Measurements from ENCODE around the gene AGFG2. TPM values are rescaled to one million over a fixed set of nuclear protein-coding genes. Genes with fewer than 3 reads are reported as not detected.
"Not testable (repeated sequence)": the region's sequence is repeated elsewhere in the genome, so short reads cannot be mapped to it uniquely, and the experiment has no call there.

The AGFG2 gene
- total RNA-seq, 2 experiments from 2014 or later, result 53.9 to 59.8 TPM

DNA sequence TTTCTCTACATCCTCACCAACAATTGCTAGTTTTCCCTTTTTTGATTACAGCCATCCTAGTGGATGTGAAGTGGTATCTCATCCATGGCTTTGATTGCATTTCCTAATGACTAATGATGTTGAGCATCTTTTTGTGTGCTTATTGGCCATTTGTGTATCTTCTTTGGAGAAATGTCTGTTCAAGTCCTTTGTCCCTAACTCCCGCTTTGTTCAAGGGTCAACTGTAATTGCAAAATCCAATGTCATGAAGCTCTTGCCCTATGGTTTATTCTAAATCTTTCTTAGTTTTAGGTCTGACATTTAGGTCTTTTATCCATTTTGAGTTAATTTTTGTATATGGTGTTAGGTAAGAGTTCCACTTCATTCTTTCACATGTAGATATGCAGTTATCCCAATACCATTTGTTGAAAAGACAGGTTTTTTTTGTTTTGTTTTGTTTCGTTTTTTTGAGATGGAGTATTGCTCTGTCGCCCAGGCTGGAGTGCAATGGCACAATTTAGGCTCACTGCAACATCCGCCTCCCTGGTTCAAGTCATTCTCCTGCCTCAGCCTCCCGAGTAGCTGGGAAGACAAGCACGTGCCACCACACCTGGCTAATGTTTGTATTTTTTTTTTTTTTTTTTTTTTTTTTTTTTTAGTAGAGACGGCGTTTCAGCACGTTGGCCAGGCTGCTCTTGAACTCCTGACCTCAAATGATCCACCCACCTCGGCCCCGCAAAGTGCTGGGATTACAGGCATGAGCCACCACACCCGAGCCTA, 10.7 kb upstream of the AGFG2 start:
- not testable (repeated sequence) for H3K27me3 Mint-ChIP-seq; DNase-seq; H3K4me3 Mint-ChIP-seq; H3K4me1 Mint-ChIP-seq; H3K9me3 Mint-ChIP-seq; H3K27ac Mint-ChIP-seq; H3K36me3 Mint-ChIP-seq (ENCODE audit: low read depth)
- ChIA-PET CTCF (interaction anchor here (1.8 kb wide), 1 partner anchor 31 kb away, joined by 12 read pairs; no protein-coding TSS in a partner anchor), POLR2A (interaction anchor here (1.5 kb wide), 1 partner anchor 11 kb away, joined by 5 read pairs; the partner anchor contains the start of gene AGFG2)

DNA sequence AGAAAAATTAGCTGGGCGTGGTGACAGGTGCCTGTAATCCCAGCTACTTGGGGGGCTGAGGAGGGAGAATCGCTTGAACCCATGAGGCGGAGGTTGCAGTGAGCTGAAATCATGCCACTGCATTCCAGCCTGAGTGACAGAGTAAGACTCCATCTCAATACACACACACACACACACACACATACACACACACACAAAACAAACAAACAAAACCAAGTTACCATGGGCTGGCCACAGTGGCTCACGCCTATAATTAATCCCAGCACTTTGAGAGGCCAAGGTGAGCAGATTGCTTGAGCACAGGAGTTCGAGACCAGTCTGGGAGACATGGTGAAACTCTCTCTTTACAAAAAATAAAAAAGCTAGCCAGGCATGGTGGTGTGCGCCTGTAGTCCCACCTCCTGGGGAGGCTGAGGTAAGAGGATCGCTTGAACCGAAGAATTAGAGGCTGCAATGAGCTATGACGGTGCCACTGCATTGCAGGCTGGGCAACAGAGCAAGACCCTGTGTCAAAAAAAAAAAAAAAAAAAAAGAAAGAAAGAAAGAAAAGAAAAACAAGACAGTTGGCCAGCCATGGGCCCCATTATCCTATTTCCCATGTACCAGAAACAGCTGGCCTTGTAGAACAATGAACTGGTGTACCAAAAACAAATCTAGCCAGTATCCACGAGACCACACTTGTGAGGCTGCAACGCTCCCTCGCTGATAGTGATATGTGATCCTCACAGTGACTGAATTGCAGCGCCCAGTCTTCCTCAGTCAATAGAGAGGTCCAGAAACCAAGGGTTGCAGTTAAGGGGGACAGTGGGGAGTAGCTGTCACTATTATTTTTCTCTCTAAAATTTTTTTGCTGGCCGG, 6.6 kb upstream of the AGFG2 start:
- peaks cover 8% of the 10 kb centered on the region for H3K4me1 Mint-ChIP-seq
- no peak overlapping the region for H3K27ac Mint-ChIP-seq
- no peaks in the 10 kb centered on the region for H3K27me3 Mint-ChIP-seq
- H3K4me3 Mint-ChIP-seq, result no peak overlapping the region
- DNase-seq, result no peak
- ChIA-PET POLR2A (interaction anchor here (1.3 kb wide), 1 partner anchor 17 kb away, joined by 3 read pairs; no protein-coding TSS in a partner anchor), CTCF (interaction anchor here (1.6 to 2.3 kb wide), 2 partner anchors 16 to 28 kb away, joined by 4 to 7 read pairs; no protein-coding TSS in a partner anchor)
- no peaks in the 10 kb centered on the region for H3K9me3 Mint-ChIP-seq
- H3K36me3 Mint-ChIP-seq (ENCODE audit: low read depth), result no peaks in the 10 kb centered on the region

DNA sequence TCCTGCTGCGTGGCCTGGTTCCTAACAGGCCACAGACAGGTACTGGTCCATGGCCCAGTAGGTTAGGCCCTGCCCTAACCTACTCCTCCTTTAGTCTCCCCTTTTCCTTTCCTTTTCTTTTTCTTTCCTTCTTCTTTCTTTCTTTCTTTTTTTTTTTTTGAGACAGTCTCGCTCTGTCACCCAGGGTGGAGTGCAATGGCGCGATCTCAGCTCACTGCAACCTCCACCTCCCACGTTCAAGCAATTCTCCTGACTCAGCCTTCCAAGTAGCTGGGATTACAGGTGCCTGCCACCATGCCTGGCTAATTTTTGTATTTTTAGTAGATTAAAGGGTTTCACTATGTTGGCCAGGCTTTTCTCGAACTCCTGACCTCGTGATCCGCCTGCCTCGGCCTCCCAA, 3.0 kb upstream of the AGFG2 start:
- H3K4me3 Mint-ChIP-seq; H3K36me3 Mint-ChIP-seq (ENCODE audit: low read depth); H3K27ac Mint-ChIP-seq; H3K9me3 Mint-ChIP-seq; H3K27me3 Mint-ChIP-seq; CTCF ChIA-PET; DNase-seq: not testable (repeated sequence)
- POLR2A ChIA-PET, result interaction anchor here (0.8 kb wide), 1 partner anchor 9 kb away, joined by 3 read pairs; no protein-coding TSS in a partner anchor
- peaks cover 21% of the 10 kb centered on the region for H3K4me1 Mint-ChIP-seq

DNA sequence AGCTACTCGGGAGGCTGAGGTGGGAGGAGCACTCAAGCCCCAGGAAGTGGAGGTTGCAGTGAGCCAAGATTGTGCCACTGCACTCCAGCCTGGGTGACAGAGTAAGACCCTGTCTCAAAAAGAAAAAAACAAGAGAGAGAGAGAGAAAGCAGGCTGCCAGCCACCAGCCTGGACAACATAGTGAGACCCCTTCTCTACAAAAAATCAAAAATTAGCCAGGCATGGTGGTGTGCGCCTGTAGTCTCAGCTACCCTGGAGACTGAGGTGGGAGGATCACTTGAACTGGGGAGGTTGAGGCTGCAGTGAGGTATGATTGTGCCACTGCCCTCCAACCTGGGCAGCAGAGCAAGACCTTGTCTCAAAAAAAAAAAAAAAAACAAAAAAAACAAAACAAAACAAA, 2.3 kb upstream of the AGFG2 start:
- CTCF ChIA-PET, POLR2A ChIA-PET, DNase-seq, H3K9me3 Mint-ChIP-seq, H3K27me3 Mint-ChIP-seq, H3K4me3 Mint-ChIP-seq, H3K27ac Mint-ChIP-seq: not testable (repeated sequence)
- H3K36me3 Mint-ChIP-seq (ENCODE audit: low read depth), result peaks cover 16% of the 10 kb centered on the region
- peaks cover 28% of the 10 kb centered on the region for H3K4me1 Mint-ChIP-seq

DNA sequence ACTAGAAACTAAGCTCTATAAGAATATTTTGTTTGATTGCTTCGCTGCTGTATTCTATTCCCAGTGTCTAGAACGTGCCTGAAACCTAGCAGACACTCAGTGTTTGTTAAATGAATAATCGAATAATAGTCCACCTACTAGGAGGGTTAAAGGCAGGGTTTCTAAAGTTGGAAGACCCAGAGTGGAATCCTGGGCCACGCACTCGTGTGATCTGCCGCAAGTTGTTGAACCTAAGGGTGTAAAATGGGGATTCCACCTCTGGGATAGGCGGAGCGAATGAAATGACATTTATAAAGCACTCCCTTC, 702 bp upstream of the AGFG2 start:
- Mint-ChIP-seq H3K27ac (peak overlapping the region; percentile 87), H3K4me1 (peaks cover 43% of the 10 kb centered on the region), H3K36me3 (ENCODE audit: low read depth) (peaks cover 21% of the 10 kb centered on the region), H3K27me3 (no peaks in the 10 kb centered on the region), H3K9me3 (no peaks in the 10 kb centered on the region), H3K4me3 (peak overlapping the region; percentile 97)
- CTCF ChIA-PET, result interaction anchor here (1.8 to 1.9 kb wide), 2 partner anchors 26 to 56 kb away, joined by 7 to 8 read pairs; no protein-coding TSS in a partner anchor
- POLR2A ChIA-PET, result interaction anchor here (1.0 to 3.2 kb wide), 12 partner anchors 11 to 168 kb away, joined by 3 to 32 read pairs (median 6); partner anchors contain the start of genes FBXO24, LRCH4, MEPCE and POP7
- DNase-seq, result no peak

DNA sequence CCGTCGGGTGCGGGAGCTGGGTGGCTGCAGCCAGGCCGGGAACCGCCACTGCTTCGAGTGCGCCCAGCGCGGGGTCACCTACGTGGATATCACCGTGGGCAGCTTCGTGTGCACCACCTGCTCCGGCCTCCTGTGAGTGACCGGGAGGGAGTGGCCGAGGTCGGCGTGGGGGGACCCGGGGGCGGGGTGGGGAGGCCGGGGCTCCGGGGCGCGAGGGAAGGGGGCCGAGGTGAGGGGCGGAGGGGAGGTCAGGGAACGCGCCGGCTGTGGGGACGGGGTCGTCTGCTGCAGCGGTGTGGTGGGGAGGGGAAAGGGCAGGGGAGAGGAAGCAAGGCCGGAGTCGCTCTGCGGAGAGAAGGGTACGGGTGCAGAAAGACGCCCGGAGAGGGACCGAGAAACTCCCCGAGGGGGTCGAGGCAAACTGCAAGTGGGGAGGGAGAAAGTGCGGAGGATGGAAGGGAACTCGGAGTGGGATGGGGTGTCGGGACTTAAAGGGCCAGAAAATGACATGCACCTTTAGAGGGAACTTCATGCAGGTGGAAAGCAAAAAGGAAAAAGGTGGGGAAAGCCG, 518 bp downstream of the AGFG2 start:
- peak overlapping the region; percentile 97 for H3K4me3 Mint-ChIP-seq
- CTCF ChIA-PET, result interaction anchor here (1.2 to 2.3 kb wide), 7 partner anchors 9 to 64 kb away, joined by 3 to 11 read pairs (median 7); no protein-coding TSS in a partner anchor
- DNase-seq, result peak; percentile 35
- POLR2A ChIA-PET, result interaction anchor here (0.8 to 3.2 kb wide), 17 partner anchors 9 to 438 kb away, joined by 3 to 32 read pairs (median 4); partner anchors contain the start of genes AP4M1, FBXO24, LRCH4 and MCM7
- H3K9me3 Mint-ChIP-seq, result no peaks in the 10 kb centered on the region
- H3K4me1 Mint-ChIP-seq, result peaks cover 55% of the 10 kb centered on the region
- peak overlapping the region; percentile 87 for H3K27ac Mint-ChIP-seq
- no peaks in the 10 kb centered on the region for H3K27me3 Mint-ChIP-seq
- peaks cover 28% of the 10 kb centered on the region for H3K36me3 Mint-ChIP-seq (ENCODE audit: low read depth)

DNA sequence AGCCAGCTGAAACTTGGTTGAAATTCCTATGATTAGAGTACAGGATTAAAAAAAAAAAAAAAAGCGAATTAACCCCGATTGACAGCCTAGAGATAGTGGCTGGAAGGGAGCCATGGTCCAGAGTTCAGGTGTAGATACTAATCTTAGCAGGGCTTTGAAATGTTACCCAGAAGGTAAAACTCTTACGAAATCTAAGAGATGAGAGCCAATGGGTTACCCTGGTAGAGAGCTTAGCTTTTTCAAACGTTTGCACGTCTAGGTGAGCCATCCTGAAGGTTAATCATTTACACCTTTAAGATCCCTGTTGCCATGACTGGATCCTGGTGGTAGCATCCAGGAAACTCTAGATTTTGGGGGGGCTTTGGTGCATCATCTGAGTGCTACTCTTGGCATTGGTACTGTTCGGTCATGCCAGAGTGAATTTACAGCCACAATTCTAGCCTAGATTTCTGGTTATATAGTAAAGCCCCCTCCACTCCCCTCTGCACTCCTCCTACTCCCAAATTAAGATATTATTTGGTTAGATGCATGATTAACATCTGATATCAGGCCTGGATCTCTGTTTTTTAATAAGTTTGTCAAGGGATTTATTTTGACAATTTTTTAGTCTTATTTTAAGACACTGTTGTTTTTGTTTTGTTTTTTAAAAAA, 1.2 kb downstream of the AGFG2 start:
- H3K36me3 Mint-ChIP-seq (ENCODE audit: low read depth), result peaks cover 31% of the 10 kb centered on the region
- H3K4me3 Mint-ChIP-seq, result peak overlapping the region; percentile 97
- no peak for DNase-seq
- ChIA-PET CTCF (interaction anchor here (1.5 to 11.6 kb wide), 5 partner anchors 8 to 63 kb away, joined by 5 to 144 read pairs (median 11); no protein-coding TSS in a partner anchor), POLR2A (interaction anchor here (0.8 to 3.2 kb wide), 7 partner anchors 9 to 439 kb away, joined by 3 to 22 read pairs (median 5); partner anchors contain the start of genes AP4M1, FBXO24, LRCH4 and MCM7)
- H3K27ac Mint-ChIP-seq, result peak overlapping the region; percentile 76
- H3K27me3 Mint-ChIP-seq, result no peaks in the 10 kb centered on the region
- H3K4me1 Mint-ChIP-seq, result peaks cover 62% of the 10 kb centered on the region
- H3K9me3 Mint-ChIP-seq, result no peaks in the 10 kb centered on the region

DNA sequence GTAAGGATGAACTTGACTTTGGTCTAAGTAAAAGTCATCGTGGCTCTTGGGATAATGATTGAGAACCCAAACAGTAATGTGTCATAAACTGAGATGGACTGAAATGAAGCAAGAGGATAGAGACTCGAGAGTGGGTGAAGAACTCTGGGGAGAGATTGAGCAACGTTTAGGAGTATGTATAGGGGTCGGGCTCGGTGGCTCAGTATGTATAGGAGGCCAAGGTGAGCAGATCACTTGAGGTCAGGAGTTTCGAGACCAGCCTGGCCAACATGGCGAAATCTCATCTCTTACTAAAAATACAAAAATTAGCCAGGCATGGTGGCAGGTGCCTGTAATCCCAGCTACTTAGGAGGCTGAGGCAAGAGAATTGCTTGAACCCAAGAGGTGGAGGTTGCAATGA, 2.3 kb downstream of the AGFG2 start:
- not testable (repeated sequence) for H3K27me3 Mint-ChIP-seq, H3K9me3 Mint-ChIP-seq, DNase-seq
- H3K4me3 Mint-ChIP-seq, result peak overlapping the region; percentile 97
- POLR2A ChIA-PET, result interaction anchor here (0.8 to 2.1 kb wide), 5 partner anchors 9 to 112 kb away, joined by 3 to 15 read pairs (median 7); partner anchors contain the start of genes MEPCE and ZCWPW1
- CTCF ChIA-PET, result interaction anchor here (1.1 to 11.6 kb wide), 7 partner anchors 12 to 126 kb away, joined by 3 to 144 read pairs (median 4); no protein-coding TSS in a partner anchor
- peak overlapping the region; percentile 96 for H3K27ac Mint-ChIP-seq
- H3K4me1 Mint-ChIP-seq, result peaks cover 73% of the 10 kb centered on the region
- peaks cover 32% of the 10 kb centered on the region for H3K36me3 Mint-ChIP-seq (ENCODE audit: low read depth)

DNA sequence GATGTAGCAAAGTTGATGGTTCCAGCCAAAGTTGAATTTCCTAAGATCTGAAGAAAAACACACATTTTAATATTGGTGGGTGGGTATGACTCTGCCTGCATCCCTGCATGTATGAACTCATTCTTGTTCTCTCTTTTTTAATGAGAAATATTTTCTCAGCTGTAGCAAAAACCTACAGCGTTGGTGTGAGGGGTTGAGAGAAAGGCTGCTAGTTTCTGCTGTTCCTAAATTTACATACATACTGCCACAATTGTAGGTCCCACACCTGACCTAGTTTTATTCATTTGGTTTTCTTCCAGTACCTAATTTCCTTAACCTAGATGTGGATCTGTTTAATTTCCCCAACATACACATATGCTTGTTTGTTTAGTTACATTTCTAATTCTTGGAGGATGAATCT, 4.6 kb downstream of the AGFG2 start:
- CTCF ChIA-PET, result interaction anchor here (1.2 to 11.6 kb wide), 2 partner anchors 17 to 74 kb away, joined by 4 to 144 read pairs; no protein-coding TSS in a partner anchor
- peak overlapping the region; percentile 96 for H3K27ac Mint-ChIP-seq
- POLR2A ChIA-PET, result interaction anchor here (1.3 to 2.9 kb wide), 7 partner anchors 10 to 331 kb away, joined by 3 to 17 read pairs (median 4); partner anchors contain the start of genes FBXO24, LRCH4, MEPCE and SRRT

DNA sequence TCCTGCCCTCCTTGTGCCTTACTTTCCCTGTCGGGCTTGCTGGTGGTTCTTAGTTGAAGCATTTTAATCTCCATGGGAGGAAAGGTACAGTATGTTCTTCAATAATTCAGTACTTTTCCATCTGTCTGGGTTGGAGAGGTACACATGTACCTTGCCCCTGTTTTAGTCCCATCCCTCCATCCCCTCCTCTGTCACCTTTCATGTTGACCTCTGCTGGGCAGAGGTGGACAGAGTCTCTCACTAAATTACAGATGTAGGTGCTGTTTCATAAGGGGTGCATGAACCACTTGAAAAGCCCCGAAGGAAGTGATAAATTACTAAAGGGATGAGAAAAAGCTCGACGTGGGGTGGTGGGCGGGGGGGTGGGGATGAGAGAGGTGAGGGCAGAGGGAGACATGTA, 5.4 kb downstream of the AGFG2 start:
- CTCF ChIA-PET, result interaction anchor here (0.6 to 11.6 kb wide), 3 partner anchors 16 to 392 kb away, joined by 3 to 144 read pairs (median 6); partner anchors contain the start of gene MOSPD3
- no peaks in the 10 kb centered on the region for H3K27me3 Mint-ChIP-seq
- no peaks in the 10 kb centered on the region for H3K9me3 Mint-ChIP-seq
- POLR2A ChIA-PET, result interaction anchor here (1.2 to 2.9 kb wide), 9 partner anchors 9 to 116 kb away, joined by 3 to 17 read pairs (median 6); partner anchors contain the start of genes FBXO24, LRCH4, MEPCE and ZCWPW1
- peaks cover 94% of the 10 kb centered on the region for H3K4me1 Mint-ChIP-seq
- peak overlapping the region; percentile 96 for H3K27ac Mint-ChIP-seq
- peaks cover 41% of the 10 kb centered on the region for H3K36me3 Mint-ChIP-seq (ENCODE audit: low read depth)
- peak overlapping the region; percentile 97 for H3K4me3 Mint-ChIP-seq
- no peak for DNase-seq

More for the DNA sequence above, 4.6 kb downstream of the AGFG2 start:
- H3K9me3 Mint-ChIP-seq, result no peaks in the 10 kb centered on the region
- peaks cover 90% of the 10 kb centered on the region for H3K4me1 Mint-ChIP-seq
- no peaks in the 10 kb centered on the region for H3K27me3 Mint-ChIP-seq
- peak overlapping the region; percentile 97 for H3K4me3 Mint-ChIP-seq
- peaks cover 41% of the 10 kb centered on the region for H3K36me3 Mint-ChIP-seq (ENCODE audit: low read depth)
- DNase-seq, result no peak

DNA sequence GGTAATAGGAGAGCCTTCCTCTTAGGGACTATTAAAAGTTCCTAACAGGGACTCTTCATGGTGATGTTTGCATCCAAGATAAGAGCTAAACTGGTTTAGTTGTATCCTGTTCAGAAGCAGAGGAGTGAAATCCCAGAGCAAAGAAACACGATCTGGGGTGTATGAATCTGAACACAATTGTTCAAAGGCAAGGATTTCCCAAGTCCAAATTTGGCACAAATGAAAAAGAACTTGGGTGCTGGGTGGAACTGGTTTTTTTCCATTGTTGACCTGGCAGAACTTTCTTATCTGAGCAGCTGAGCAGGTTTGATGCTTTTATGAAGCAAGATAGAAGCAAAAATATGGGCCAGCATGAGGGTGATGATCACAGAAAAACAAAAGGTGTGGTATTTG, 6.0 kb downstream of the AGFG2 start:
- H3K4me3 Mint-ChIP-seq, result peak overlapping the region; percentile 97
- H3K4me1 Mint-ChIP-seq, result peaks cover 95% of the 10 kb centered on the region
- DNase-seq, result no peak
- H3K27me3 Mint-ChIP-seq, result no peaks in the 10 kb centered on the region
- H3K27ac Mint-ChIP-seq, result peak overlapping the region; percentile 96
- ChIA-PET POLR2A (interaction anchor here (1.2 to 2.9 kb wide), 13 partner anchors 9 to 161 kb away, joined by 3 to 17 read pairs (median 4); partner anchors contain the start of genes FBXO24, LRCH4, MEPCE and POP7), CTCF (interaction anchor here (0.6 to 11.6 kb wide), 6 partner anchors 15 to 393 kb away, joined by 3 to 144 read pairs (median 4); partner anchors contain the start of gene MOSPD3)
- H3K9me3 Mint-ChIP-seq, result no peaks in the 10 kb centered on the region
- H3K36me3 Mint-ChIP-seq (ENCODE audit: low read depth), result peaks cover 45% of the 10 kb centered on the region

Measured in activated CD4-positive, alpha-beta memory T cell treated with anti-CD3 and anti-CD28 coated beads, Interleukin-2, amount 10 ng/mL, durations not matched to agents 7 days and 5 days (primary cell).